CD4-positive, alpha-beta T cell (primary cell): ENCODE results near the gene CALML5. TPM values are rescaled to one million over a fixed set of nuclear protein-coding genes. Genes with fewer than 3 reads are reported as not detected.

ENCODE experiments used
- ATAC-seq: fragments of 200-7000 bp; cut with Tn5 transposase; one replicate; pipeline ENCODE4 v1.10.0; 2022; ENCODE audit warnings: mild to moderate bottlenecking; ENCODE audit not compliant: poor library complexity
- CTCF ChIA-PET: fragments of 350-600 bp; sonication (Branson Sonifier 250); formaldehyde crosslinking; loops from one replicate; lab custom pipeline; 2021; ENCODE audit warnings: antibody characterized with exemption, inconsistent platforms; lab: Charles Lee
- POLR2A ChIA-PET: fragments of 350-600 bp; sonication (Branson Sonifier 250); formaldehyde crosslinking; loops from one replicate; lab custom pipeline; 2021; ENCODE audit warnings: antibody characterized with exemption, inconsistent platforms; lab: Charles Lee
- DNase-seq, 14 experiments: peaks; one replicate each; pipeline ENCODE4 v3.0.0-alpha.2; 2013 to 2020; ENCODE audit warnings: mixed read lengths in 2 of 14
- H3K27ac ChIP-seq, 2 donors: one replicate each; pipeline versions ENCODE4 v1.5.1 to v1.7.0; 2013; ENCODE audit warnings: low read length in 2 of 2, low read depth in 1 of 2, mild to moderate bottlenecking in 1 of 2
- H3K27me3 ChIP-seq, 2 experiments: 1 replicate in 1 of 2; 2 replicates in 1 of 2; pipeline versions ENCODE4 v1.6.1 to v1.7.0; 2013; ENCODE audit warnings: low read length in 2 of 2, control low read depth in 1 of 2, mild to moderate bottlenecking in 1 of 2, moderate library complexity in 1 of 2; ENCODE audit not compliant: insufficient read depth in 2 of 2, control insufficient read depth in 1 of 2
- H3K36me3 ChIP-seq: one replicate; pipeline ENCODE4 v1.6.1; 2013; ENCODE audit warnings: low read length, control low read depth; ENCODE audit not compliant: insufficient read depth
- H3K4me1 ChIP-seq: one replicate; pipeline ENCODE4 v1.6.1; 2013; ENCODE audit warnings: low read length, control low read depth; ENCODE audit not compliant: insufficient read depth
- H3K4me3 ChIP-seq: one replicate; pipeline ENCODE4 v1.5.1; 2013; ENCODE audit warnings: mild to moderate bottlenecking, low read length, moderate library complexity
- H3K9me3 ChIP-seq, 2 experiments: 1 replicate in 1 of 2; 2 replicates in 1 of 2; pipeline versions ENCODE4 v1.6.1 to v1.7.0; 2013; ENCODE audit warnings: low read length in 2 of 2, mild to moderate bottlenecking in 2 of 2, control low read depth in 1 of 2, moderate library complexity in 1 of 2; ENCODE audit not compliant: control insufficient read depth in 1 of 2, insufficient read depth in 1 of 2
- H3K27ac Mint-ChIP-seq: one replicate; pipeline ENCODE4 v1.8.0; 2020; ENCODE audit warnings: mixed read lengths
- H3K27me3 Mint-ChIP-seq: one replicate; pipeline ENCODE4 v1.8.0; 2021; ENCODE audit warnings: mixed read lengths
- H3K36me3 Mint-ChIP-seq: one replicate; pipeline ENCODE4 v1.8.0; 2021; ENCODE audit warnings: low read depth, mixed read lengths
- H3K4me1 Mint-ChIP-seq: one replicate; pipeline ENCODE4 v1.8.0; 2021; ENCODE audit warnings: low read depth, mixed read lengths
- H3K4me3 Mint-ChIP-seq: one replicate; pipeline ENCODE4 v1.8.0; 2020; ENCODE audit warnings: mild to moderate bottlenecking, mixed read lengths
- H3K9me3 Mint-ChIP-seq: one replicate; pipeline ENCODE4 v1.8.0; 2020; ENCODE audit warnings: mixed read lengths
- intact Hi-C, 2 experiments: fragments of 100-400 bp; cut with DNase I in 1 of 2; cut with micrococcal nuclease in 1 of 2; formaldehyde crosslinking; loops; one replicate each; pipeline versions ENCODE4 v1.15.1 to v1.9.0; 2023 to 2025; cut with DNase I, micrococcal nuclease
- polyA plus RNA-seq, 2 donors: library from polyadenylated mRNA; unstranded; fragments of 120-200 nt; gene quantifications; one replicate each; pipeline ENCODE4 v1.2.1, GENCODE V29; 2013
- total RNA-seq, 174 experiments: library from RNA in 2 of 174; stranded (reverse) in 2 of 174; gene quantifications; one replicate each; pipeline ENCODE4 v1.2.3 and lab custom pipeline; 2021 to 2026
- TF ChIP-seq, protein P1 (sequence below): fragments of 200-600 bp; IDR thresholded peaks from one replicate; pipeline ENCODE4 v1.8.0; 2022; ENCODE audit warnings: antibody characterized with exemption, mild to moderate bottlenecking

CALML5 gene
- total RNA-seq, result not detected
- not detected for polyA plus RNA-seq (2013, experiment 1 of 2)
- polyA plus RNA-seq (2013, experiment 2 of 2), result not detected
- total RNA-seq (lab: John Stamatoyannopoulos, UW), result 0 to 0.13 (median 0) reads per million in 172 experiments

DNA sequence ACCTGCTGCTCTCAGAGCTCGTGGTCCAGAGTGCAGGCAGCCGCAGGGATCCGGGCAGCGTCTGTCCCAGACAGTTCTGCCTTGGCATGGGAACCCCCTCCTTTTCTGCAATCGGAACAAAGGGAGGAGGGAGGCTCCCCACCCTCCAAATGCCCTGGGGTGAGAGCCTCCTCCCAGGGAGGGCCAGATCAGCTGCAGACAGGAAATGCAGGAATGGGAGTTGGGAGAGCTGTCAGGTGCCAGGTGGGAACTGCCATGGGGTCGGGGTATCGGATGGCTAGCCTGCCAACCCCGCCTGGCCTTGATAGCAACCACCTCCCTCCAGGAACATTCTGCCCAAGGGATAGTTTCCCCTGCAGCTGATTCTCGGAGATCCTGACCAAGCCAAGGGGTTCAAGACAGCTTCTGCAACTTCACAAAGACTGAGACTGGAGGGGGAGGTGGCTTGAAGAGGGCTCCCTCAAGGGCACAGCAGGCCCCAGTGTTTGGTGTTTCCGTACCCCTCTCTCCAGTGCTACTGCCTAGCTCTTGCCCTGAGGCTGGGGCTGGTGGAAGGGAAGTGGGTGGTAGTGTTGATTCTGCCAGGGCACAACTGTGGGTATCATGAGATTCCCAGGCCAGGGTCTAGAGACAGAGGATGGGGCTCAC lies at the start of gene CALML5:
Gene CALML5 (minus strand): TSS at position 78 of the 648 bp plus-strand sequence. CDS start 132 bp downstream, outside the sequence.
- DNase-seq (peak in 1 of 14 experiments; percentile 1), ATAC-seq (no peak)
- Mint-ChIP-seq H3K4me3 (no peak within 1 kb of the TSS), H3K9me3 (no peaks in the 10 kb centered on the region), H3K36me3 (no peaks in the 10 kb centered on the region), H3K4me1 (no peaks in the 10 kb centered on the region), H3K27ac (no peak within 1 kb of the TSS), H3K27me3 (no peaks in the 10 kb centered on the region)
- Histone ChIP-seq H3K36me3 (no peaks in the 10 kb centered on the region), H3K27me3 (peaks cover 0 to 2% of the 10 kb centered on the region in 2 experiments), H3K4me1 (no peaks in the 10 kb centered on the region), H3K9me3 (no peaks in the 10 kb centered on the region), H3K4me3 (no peak within 1 kb of the TSS), H3K27ac (no peak within 1 kb of the TSS)
- CTCF ChIA-PET, result no interaction called here
- POLR2A ChIA-PET, result no interaction called here
- TF ChIP-seq, protein P1, sequence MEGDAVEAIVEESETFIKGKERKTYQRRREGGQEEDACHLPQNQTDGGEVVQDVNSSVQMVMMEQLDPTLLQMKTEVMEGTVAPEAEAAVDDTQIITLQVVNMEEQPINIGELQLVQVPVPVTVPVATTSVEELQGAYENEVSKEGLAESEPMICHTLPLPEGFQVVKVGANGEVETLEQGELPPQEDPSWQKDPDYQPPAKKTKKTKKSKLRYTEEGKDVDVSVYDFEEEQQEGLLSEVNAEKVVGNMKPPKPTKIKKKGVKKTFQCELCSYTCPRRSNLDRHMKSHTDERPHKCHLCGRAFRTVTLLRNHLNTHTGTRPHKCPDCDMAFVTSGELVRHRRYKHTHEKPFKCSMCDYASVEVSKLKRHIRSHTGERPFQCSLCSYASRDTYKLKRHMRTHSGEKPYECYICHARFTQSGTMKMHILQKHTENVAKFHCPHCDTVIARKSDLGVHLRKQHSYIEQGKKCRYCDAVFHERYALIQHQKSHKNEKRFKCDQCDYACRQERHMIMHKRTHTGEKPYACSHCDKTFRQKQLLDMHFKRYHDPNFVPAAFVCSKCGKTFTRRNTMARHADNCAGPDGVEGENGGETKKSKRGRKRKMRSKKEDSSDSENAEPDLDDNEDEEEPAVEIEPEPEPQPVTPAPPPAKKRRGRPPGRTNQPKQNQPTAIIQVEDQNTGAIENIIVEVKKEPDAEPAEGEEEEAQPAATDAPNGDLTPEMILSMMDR, result no peak
- intact Hi-C loops, result no loop called here

DNA sequence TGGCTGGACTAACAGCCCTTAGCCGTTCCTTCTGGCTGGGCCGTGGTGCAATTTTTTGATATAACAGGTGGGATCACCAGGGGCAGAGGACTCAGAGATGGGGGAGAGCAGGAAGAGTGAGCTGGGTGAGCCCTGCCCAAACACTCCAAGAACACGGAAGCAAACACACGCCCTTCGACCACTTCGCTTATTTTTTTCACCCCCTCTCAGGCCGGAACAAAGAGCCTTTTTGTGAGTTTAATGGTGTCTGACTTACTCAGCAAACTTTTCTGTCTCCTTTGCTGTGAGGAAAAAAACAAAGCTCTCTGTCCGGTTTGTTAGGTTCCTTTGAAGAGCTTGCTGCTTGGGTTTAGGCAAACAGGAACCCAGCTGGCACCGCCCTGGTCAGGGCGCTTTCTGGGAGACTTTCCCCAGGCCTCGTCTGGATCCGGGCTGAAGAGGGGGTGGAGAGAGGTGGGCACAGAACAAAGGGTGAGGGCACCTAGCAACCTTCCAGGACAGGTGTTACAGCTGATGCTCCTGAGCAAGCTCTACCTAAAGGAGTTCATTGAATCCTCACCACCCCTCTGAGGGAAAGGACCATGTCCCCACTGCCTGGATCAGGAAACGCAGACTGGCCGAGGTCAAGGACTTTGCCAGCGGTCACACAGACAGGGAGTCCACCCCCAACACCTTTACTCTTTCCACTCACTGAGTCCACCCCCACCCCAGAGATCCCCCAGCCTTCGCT lies 48.7 kb upstream of the CALML5 start:
- Histone ChIP-seq H3K4me3 (no peak overlapping the region), H3K27me3 (no peaks in the 10 kb centered on the region), H3K9me3 (no peaks in the 10 kb centered on the region), H3K4me1 (peaks cover 49% of the 10 kb centered on the region), H3K36me3 (no peaks in the 10 kb centered on the region), H3K27ac (peak overlapping the region in 1 of 2 donors; percentile 22)
- POLR2A ChIA-PET, result interaction anchor here (1.1 to 3.2 kb wide), 5 partner anchors 10 to 101 kb away, joined by 3 to 19 read pairs (median 3); no protein-coding TSS in a partner anchor
- Mint-ChIP-seq H3K4me1 (no peaks in the 10 kb centered on the region), H3K27me3 (no peaks in the 10 kb centered on the region), H3K9me3 (no peaks in the 10 kb centered on the region), H3K27ac (no peak overlapping the region), H3K36me3 (no peaks in the 10 kb centered on the region), H3K4me3 (no peak overlapping the region)
- intact Hi-C loops, result loop anchor here in 1 of 2 experiments (2.0 kb wide), 1 partner anchor 101 kb away; no protein-coding TSS in a partner anchor
- ATAC-seq, result no peak
- peak in 2 of 14 experiments; percentile 10 to 30 for DNase-seq
- TF ChIP-seq, protein P1, result no peak
- CTCF ChIA-PET, result interaction anchor here (1.0 to 2.3 kb wide), 2 partner anchors 20 to 75 kb away, joined by 3 to 9 read pairs; no protein-coding TSS in a partner anchor

- Histone ChIP-seq H3K27me3 (no peaks in the 10 kb centered on the region), H3K4me3 (no peak overlapping the region), H3K9me3 (peaks cover 0 to 4% of the 10 kb centered on the region in 2 experiments), H3K27ac (no peak overlapping the region), H3K4me1 (peaks cover 44% of the 10 kb centered on the region), H3K36me3 (no peaks in the 10 kb centered on the region)
- ChIA-PET CTCF (no interaction called here), POLR2A (interaction anchor here (1.2 to 3.2 kb wide), 3 partner anchors 11 to 101 kb away, joined by 3 to 19 read pairs (median 17); no protein-coding TSS in a partner anchor)
- intact Hi-C loops, result no loop called here
- ATAC-seq (no peak), DNase-seq (peak in 1 of 14 experiments; percentile 20)
- Mint-ChIP-seq H3K4me1 (no peaks in the 10 kb centered on the region), H3K4me3 (no peak overlapping the region), H3K9me3 (no peaks in the 10 kb centered on the region), H3K27ac (no peak overlapping the region), H3K36me3 (no peaks in the 10 kb centered on the region), H3K27me3 (no peaks in the 10 kb centered on the region)
- TF ChIP-seq, protein P1, result no peak
Measured at GRCh38 chr10:5547681-5547930, 48.2 kb upstream of the CALML5 start.
